ENCODE measurements around the gene NR6A1. TPM values are rescaled to one million over a fixed set of nuclear protein-coding genes. Genes with fewer than 3 reads are reported as not detected.

The NR6A1 gene
- total RNA-seq, 1 experiment from 2014 or later, result 99.3 TPM

GRCh38 chr9:124675261-124676158 is 95.6 kb downstream of the NR6A1 start:
- Histone ChIP-seq H2BK5ac (ENCODE audit: insufficient read length, low read length) (no peak overlapping the region), H4K5ac (ENCODE audit: insufficient read length, low read depth, low read length) (no peak overlapping the region), H3K9ac (ENCODE audit: extremely low read depth, insufficient read length, low read length) (no peak overlapping the region), H2BK12ac (ENCODE audit: insufficient read length, low read depth, low read length) (no peak overlapping the region), H3K23me2 (ENCODE audit: insufficient read length, low read depth, low read length, poor library complexity, severe bottlenecking) (no peaks in the 10 kb centered on the region), H3T11ph (ENCODE audit: low read length) (no peak overlapping the region), H4K91ac (ENCODE audit: insufficient read length, low read depth, low read length) (no peak overlapping the region), H3K4me2 (ENCODE audit: insufficient read depth, insufficient read length, low read length) (no peak overlapping the region), H2AK5ac (ENCODE audit: insufficient read length, low read length) (no peak overlapping the region), H3K56ac (ENCODE audit: insufficient read length, low read depth, low read length) (no peak overlapping the region), H2BK20ac (ENCODE audit: low read depth, low read length, poor library complexity, severe bottlenecking) (no peak overlapping the region), H4K20me1 (ENCODE audit: control insufficient read depth, insufficient read depth, insufficient read length) (no peaks in the 10 kb centered on the region), H2AFZ (ENCODE audit: low read length) (no peak overlapping the region), H3K9me3 (ENCODE audit: control insufficient read depth, low read depth, low read length) (no peaks in the 10 kb centered on the region), H3K23ac (ENCODE audit: insufficient read length, low read depth, low read length) (no peak overlapping the region), H3K4ac (ENCODE audit: low read depth, low read length) (no peak overlapping the region), H2BK120ac (ENCODE audit: low read depth, low read length, poor library complexity, severe bottlenecking) (no peak overlapping the region), H3K14ac (ENCODE audit: insufficient read depth, low read length) (no peak overlapping the region), H3K79me2 (ENCODE audit: insufficient read depth, low read length) (peaks cover 4% of the 10 kb centered on the region; the same call in 1 of the 2 replicates), H3K18ac (ENCODE audit: insufficient read length, low read depth, low read length) (no peak overlapping the region), H3K4me1 (ENCODE audit: insufficient read depth, low read length) (no peaks in the 10 kb centered on the region; the same call in 1 of the 2 replicates), H3K27ac (ENCODE audit: insufficient read length, low read depth, low read length) (no peak overlapping the region), H3K79me1 (ENCODE audit: insufficient read depth, low read depth, low read length, poor library complexity, severe bottlenecking) (no peaks in the 10 kb centered on the region), H2BK15ac (ENCODE audit: low read depth, low read length) (no peak overlapping the region), H3K27me3 (ENCODE audit: insufficient read depth, low read length) (no peaks in the 10 kb centered on the region), H4K8ac (replicated peaks; ENCODE audit: insufficient read length, low read depth, low read length) (no peak overlapping the region)
- Mint-ChIP-seq H3K9me3 (no peaks in the 10 kb centered on the region), H3K27ac (no peak overlapping the region; a peak in 1 of 7 replicates), H3K36me3 (ENCODE audit: insufficient read depth in 1 of 3, low read depth in 3 of 3) (no peaks in the 10 kb centered on the region), H3K4me3 (no peak overlapping the region), H3K4me1 (peaks cover 4 to 10% of the 10 kb centered on the region in 2 experiments; a peak in 2 of 4 replicates), H3K27me3 (ENCODE audit: low read depth) (no peaks in the 10 kb centered on the region)
- no peak for DNase-seq
- no peak; the same call in 2 of the 3 replicates for TF ChIP-seq CTCF (conservative IDR thresholded peaks at IDR 0.05)
- no CpG with 5 or more reads among the region's 6 CpGs for WGBS (ENCODE audit: extremely low coverage, insufficient read length, low lambda C conversion rate)

All from H9 (cell line).